T-cell (primary cell): ENCODE data around the gene ZNF830. TPM values are rescaled to one million over a fixed set of nuclear protein-coding genes. Genes with fewer than 3 reads are reported as not detected.

ENCODE experiments used
- ATAC-seq, 4 experiments: fragments of 200-7000 bp in 3 of 4; fragments of 150-1000 bp in 1 of 4; cut with Tn5 transposase; replicated peaks in 1 of 4; 1 replicate in 3 of 4; 2 replicates in 1 of 4; pipeline ENCODE4 v1.10.0; 2021; ENCODE audit warnings: moderate library complexity in 3 of 4, mild to moderate bottlenecking in 2 of 4, moderate number of reproducible peaks in 1 of 4
- CTCF ChIA-PET, 2 donors: fragments of 300-600 bp; sonication (Branson Sonifier 250); formaldehyde crosslinking; loops; one replicate each; lab custom pipeline; 2022; ENCODE audit warnings: antibody characterized with exemption in 2 of 2; lab: Charles Lee
- POLR2A ChIA-PET, 2 donors: fragments of 300-600 bp; sonication (Branson Sonifier 250); formaldehyde crosslinking; loops; one replicate each; lab custom pipeline; 2022; ENCODE audit warnings: antibody characterized with exemption in 2 of 2; lab: Charles Lee
- DNase-seq, 35 experiments: peaks; one replicate each; pipeline versions ENCODE4 v3.0.0 to v3.0.0-alpha.2; 2013 to 2023
- H3K27ac ChIP-seq: one replicate; pipeline ENCODE4 v1.5.1; 2013; ENCODE audit warnings: low read length
- H3K27me3 ChIP-seq, 2 experiments: replicated peaks in 1 of 2; 1 replicate in 1 of 2; 2 replicates in 1 of 2; pipeline versions ENCODE4 v1.6.1 to v1.7.0; 2013; ENCODE audit warnings: low read length in 1 of 2, mixed read lengths in 1 of 2; ENCODE audit not compliant: control insufficient read depth in 2 of 2, insufficient read depth in 2 of 2; ENCODE audit errors: extremely low read depth in 1 of 2
- H3K36me3 ChIP-seq, 2 donors: 1 replicate in 1 of 2; 2 replicates in 1 of 2; pipeline versions ENCODE4 v1.6.1 to v1.7.0; 2013; ENCODE audit warnings: low read length in 1 of 2; ENCODE audit not compliant: control insufficient read depth in 2 of 2, insufficient read depth in 1 of 2; ENCODE audit errors: extremely low read depth in 1 of 2
- H3K4me1 ChIP-seq, 2 experiments: 1 replicate in 1 of 2; 2 replicates in 1 of 2; pipeline versions ENCODE4 v1.6.1 to v1.7.0; 2013; ENCODE audit warnings: low read length in 2 of 2, mixed read lengths in 1 of 2; ENCODE audit not compliant: insufficient read depth in 2 of 2, control insufficient read depth in 1 of 2; ENCODE audit errors: extremely low read depth in 1 of 2
- H3K4me3 ChIP-seq, 2 donors: 1 replicate in 1 of 2; 2 replicates in 1 of 2; pipeline versions ENCODE4 v1.5.1 to v1.7.0; 2013; ENCODE audit warnings: mild to moderate bottlenecking in 2 of 2, low read length in 1 of 2, moderate library complexity in 1 of 2; ENCODE audit not compliant: control insufficient read depth in 1 of 2; ENCODE audit errors: extremely low read depth in 1 of 2
- H3K9me3 ChIP-seq: 2 replicates; pipeline ENCODE4 v1.7.0; 2013
- H3K27ac Mint-ChIP-seq, 2 donors: one replicate each; pipeline ENCODE4 v1.8.0; 2020 to 2021; ENCODE audit warnings: mild to moderate bottlenecking in 2 of 2, mixed read lengths in 2 of 2
- H3K27me3 Mint-ChIP-seq, 2 donors: one replicate each; pipeline ENCODE4 v1.8.0; 2021 to 2022; ENCODE audit warnings: mixed read lengths in 2 of 2
- H3K36me3 Mint-ChIP-seq: one replicate; pipeline ENCODE4 v1.8.0; 2021; ENCODE audit warnings: mixed read lengths
- H3K4me1 Mint-ChIP-seq, 3 donors: one replicate each; pipeline ENCODE4 v1.8.0; 2020 to 2022; ENCODE audit warnings: mixed read lengths in 3 of 3, mild to moderate bottlenecking in 1 of 3
- H3K4me3 Mint-ChIP-seq, 3 donors: one replicate each; pipeline ENCODE4 v1.8.0; 2020 to 2022; ENCODE audit warnings: mild to moderate bottlenecking in 3 of 3, mixed read lengths in 3 of 3, moderate library complexity in 3 of 3
- H3K9me3 Mint-ChIP-seq, 3 donors: one replicate each; pipeline ENCODE4 v1.8.0; 2020 to 2022; ENCODE audit warnings: mixed read lengths in 3 of 3
- WGBS: methylation state at CpG from one replicate; pipeline ENCODE4 v1.1.5; 2013; ENCODE audit warnings: missing lambda C conversion rate; ENCODE audit not compliant: insufficient coverage; 5-methylcytosine and 5-hydroxymethylcytosine counted together
- total RNA-seq, 35 experiments: library from RNA in 6 of 35; stranded (reverse) in 6 of 35; fragments of 120-200 nt in 1 of 35; gene quantifications; one replicate each; pipeline versions ENCODE4 v1.2.1 to v1.2.4 and lab custom pipeline; 2013 to 2026

Gene ZNF830, protein sequence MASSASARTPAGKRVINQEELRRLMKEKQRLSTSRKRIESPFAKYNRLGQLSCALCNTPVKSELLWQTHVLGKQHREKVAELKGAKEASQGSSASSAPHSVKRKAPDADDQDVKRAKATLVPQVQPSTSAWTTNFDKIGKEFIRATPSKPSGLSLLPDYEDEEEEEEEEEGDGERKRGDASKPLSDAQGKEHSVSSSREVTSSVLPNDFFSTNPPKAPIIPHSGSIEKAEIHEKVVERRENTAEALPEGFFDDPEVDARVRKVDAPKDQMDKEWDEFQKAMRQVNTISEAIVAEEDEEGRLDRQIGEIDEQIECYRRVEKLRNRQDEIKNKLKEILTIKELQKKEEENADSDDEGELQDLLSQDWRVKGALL
- total RNA-seq, result 10 to 100 TPM; 35.4 to 42.3 (median 38.0) TPM
- total RNA-seq (2013), result 28.7 TPM
- total RNA-seq (lab: John Stamatoyannopoulos, UW), result 24.5 to 49.5 (median 38.7) reads per million in 29 experiments

DNA sequence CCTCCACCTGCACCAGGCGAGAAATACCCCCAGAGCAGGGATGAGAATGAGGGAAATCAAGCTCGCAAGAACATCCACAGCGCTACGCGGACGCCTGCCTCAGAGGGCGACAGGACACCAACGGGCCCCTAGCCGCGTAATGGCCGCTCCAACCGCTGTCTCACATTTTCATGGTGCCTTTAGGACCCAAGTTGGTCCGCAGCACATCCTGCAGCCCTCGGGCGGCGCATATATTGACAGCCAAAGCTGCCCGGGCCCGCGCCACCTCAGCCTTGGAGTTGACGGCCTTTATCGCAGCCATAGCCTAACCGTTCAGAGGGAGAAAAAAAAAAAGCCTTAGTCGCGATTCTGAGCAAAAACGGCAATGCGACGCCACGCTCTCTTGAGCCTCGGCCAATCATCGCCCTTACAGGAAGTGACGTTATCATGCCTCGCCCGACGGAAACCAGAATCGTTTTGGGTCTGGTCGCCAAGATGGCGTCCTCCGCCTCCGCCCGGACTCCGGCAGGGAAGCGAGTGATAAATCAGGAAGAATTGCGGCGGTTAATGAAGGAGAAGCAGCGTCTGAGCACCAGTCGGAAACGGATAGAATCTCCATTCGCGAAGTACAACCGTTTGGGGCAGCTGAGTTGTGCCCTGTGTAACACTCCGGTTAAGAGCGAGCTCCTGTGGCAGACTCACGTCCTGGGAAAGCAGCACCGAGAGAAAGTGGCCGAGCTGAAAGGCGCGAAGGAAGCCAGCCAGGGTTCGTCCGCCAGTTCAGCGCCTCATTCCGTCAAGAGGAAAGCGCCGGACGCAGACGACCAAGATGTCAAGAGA lies at the start of gene ZNF830, which contains the start of gene CCT6B:
TSS of gene ZNF830 (plus strand) at position 448 of the 819 bp plus-strand sequence. CDS start at position 475, 27 bp downstream.
TSS of gene CCT6B (minus strand) at position 368 of the 819 bp plus-strand sequence. CDS start at position 301, 67 bp downstream.
- Histone ChIP-seq H3K4me3 (peak within 1 kb of the TSS; percentile 88 to 96), H3K27me3 (no peaks in the 10 kb centered on the region), H3K9me3 (no peaks in the 10 kb centered on the region), H3K4me1 (peaks cover 16 to 21% of the 10 kb centered on the region in 2 experiments), H3K36me3 (peaks cover 4 to 20% of the 10 kb centered on the region in 2 donors), H3K27ac (peak within 1 kb of the TSS; percentile 97)
- Mint-ChIP-seq H3K36me3 (peaks cover 21% of the 10 kb centered on the region), H3K9me3 (peaks cover 0 to 5% (median 0%) of the 10 kb centered on the region in 3 donors), H3K27ac (peak within 1 kb of the TSS; percentile 99 to 100), H3K27me3 (peaks cover 0 to 9% of the 10 kb centered on the region in 2 donors), H3K4me1 (peaks cover 32 to 37% (median 35%) of the 10 kb centered on the region in 3 donors), H3K4me3 (peak within 1 kb of the TSS; percentile 92 to 100 (median 100))
- DNase-seq (peak; percentile 71 to 96 (median 90)), ATAC-seq (peak; percentile 90 to 94 (median 93))
- WGBS, result under 1% methylated on average over 63 of the region's 65 CpGs
- POLR2A ChIA-PET, result interaction anchor here in 1 of 2 donors (0.5 to 1.1 kb wide), 3 partner anchors 15 to 21 kb away, joined by 3 read pairs; no protein-coding TSS in a partner anchor
- CTCF ChIA-PET, result interaction anchor here (0.6 to 1.2 kb wide), 5 partner anchors 9 to 847 kb away, joined by 3 to 4 read pairs (median 3); partner anchors contain the start of gene RAD51D (in 1 of the 2)

GRCh38 chr17:34913001-34913400 lies 48.3 kb upstream of the ZNF830 start:
- H3K9me3 Mint-ChIP-seq, result no peaks in the 10 kb centered on the region
- H3K4me1 Mint-ChIP-seq, result no peaks in the 10 kb centered on the region
- ATAC-seq, result no peak
- no peak overlapping the region for H3K27ac ChIP-seq
- WGBS, result no CpG with 5 or more reads among the region's 1 CpG
- CTCF ChIA-PET, result no interaction called here
- peaks cover 7 to 10% of the 10 kb centered on the region in 2 donors for H3K27me3 Mint-ChIP-seq
- POLR2A ChIA-PET, result no interaction called here
- no peak overlapping the region for H3K27ac Mint-ChIP-seq
- peaks cover 2% of the 10 kb centered on the region for H3K9me3 ChIP-seq
- no peak for DNase-seq
- H3K4me3 ChIP-seq, result no peak overlapping the region
- H3K36me3 Mint-ChIP-seq, result no peaks in the 10 kb centered on the region
- peaks cover 0 to 10% of the 10 kb centered on the region in 2 experiments for H3K27me3 ChIP-seq
- no peak overlapping the region for H3K4me3 Mint-ChIP-seq
- no peaks in the 10 kb centered on the region for H3K36me3 ChIP-seq
- no peaks in the 10 kb centered on the region for H3K4me1 ChIP-seq

- H3K4me1 ChIP-seq, result no peaks in the 10 kb centered on the region
- no peaks in the 10 kb centered on the region for H3K27me3 ChIP-seq
- Mint-ChIP-seq H3K27ac (no peak overlapping the region), H3K4me3 (no peak overlapping the region), H3K9me3 (no peaks in the 10 kb centered on the region), H3K4me1 (no peaks in the 10 kb centered on the region), H3K36me3 (no peaks in the 10 kb centered on the region), H3K27me3 (peaks cover 3 to 11% of the 10 kb centered on the region in 2 donors)
- ATAC-seq (no peak), DNase-seq (no peak)
- whole genome bisulfite sequencing, result no CpG with 5 or more reads among the region's 2 CpGs
- H3K36me3 ChIP-seq, result no peaks in the 10 kb centered on the region
- peaks cover 2% of the 10 kb centered on the region for H3K9me3 ChIP-seq
- H3K4me3 ChIP-seq, result no peak overlapping the region
- H3K27ac ChIP-seq, result no peak overlapping the region
- POLR2A ChIA-PET, result no interaction called here
- CTCF ChIA-PET, result no interaction called here
Observed at GRCh38 chr17:34916120-34916519, 45.2 kb upstream of the ZNF830 start.

GRCh38 chr17:34917381-34917780 lies 44.0 kb upstream of the ZNF830 start:
- ChIA-PET POLR2A (no interaction called here), CTCF (no interaction called here)
- no peaks in the 10 kb centered on the region for H3K4me1 ChIP-seq
- Mint-ChIP-seq H3K36me3 (no peaks in the 10 kb centered on the region), H3K4me3 (no peak overlapping the region), H3K4me1 (no peaks in the 10 kb centered on the region), H3K27ac (no peak overlapping the region), H3K9me3 (no peaks in the 10 kb centered on the region), H3K27me3 (peaks cover 3 to 11% of the 10 kb centered on the region in 2 donors)
- H3K9me3 ChIP-seq, result peaks cover 2% of the 10 kb centered on the region
- ATAC-seq (no peak), DNase-seq (no peak)
- 100% methylated on average over 1 of the region's 1 CpG for WGBS
- no peaks in the 10 kb centered on the region for H3K27me3 ChIP-seq
- H3K36me3 ChIP-seq, result no peaks in the 10 kb centered on the region
- no peak overlapping the region for H3K27ac ChIP-seq
- no peak overlapping the region for H3K4me3 ChIP-seq

DNA sequence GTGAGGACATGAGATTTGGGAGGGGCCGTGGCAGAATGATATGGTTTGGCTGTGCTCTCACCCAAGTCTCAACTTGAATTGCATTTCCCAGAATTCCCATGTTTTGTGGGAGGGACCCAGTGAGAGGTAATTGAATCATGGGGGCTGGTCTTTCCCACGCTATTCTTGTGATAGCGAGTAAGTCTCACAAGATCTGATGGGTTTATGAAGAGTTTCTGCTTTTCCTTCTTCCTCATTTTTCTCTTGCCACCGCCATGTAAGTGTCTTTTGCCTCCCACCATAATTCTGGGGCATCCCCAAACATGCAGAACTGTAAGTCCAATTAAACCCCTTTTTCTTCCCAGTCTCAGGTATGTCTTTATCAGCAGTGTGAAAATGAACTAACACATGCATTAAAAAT lies 40.7 kb upstream of the ZNF830 start:
- H3K4me3 Mint-ChIP-seq, result no peak overlapping the region
- POLR2A ChIA-PET, result no interaction called here

GRCh38 chr17:34926661-34927060 lies 34.7 kb upstream of the ZNF830 start:
- Mint-ChIP-seq H3K27me3 (peaks cover 0 to 8% of the 10 kb centered on the region in 2 donors), H3K36me3 (peaks cover 4% of the 10 kb centered on the region), H3K4me3 (no peak overlapping the region), H3K4me1 (no peaks in the 10 kb centered on the region), H3K9me3 (no peaks in the 10 kb centered on the region), H3K27ac (no peak overlapping the region)
- Histone ChIP-seq H3K27me3 (no peaks in the 10 kb centered on the region), H3K27ac (no peak overlapping the region), H3K9me3 (no peaks in the 10 kb centered on the region), H3K4me3 (no peak overlapping the region), H3K36me3 (no peaks in the 10 kb centered on the region), H3K4me1 (no peaks in the 10 kb centered on the region)
- POLR2A ChIA-PET, result no interaction called here
- ATAC-seq (no peak), DNase-seq (no peak)
- no CpG with 5 or more reads among the region's 3 CpGs for WGBS
- CTCF ChIA-PET, result interaction anchor here in 1 of 2 donors (0.7 kb wide), 1 partner anchor 172 kb away, joined by 5 read pairs; no protein-coding TSS in a partner anchor

More for the DNA sequence above, 40.7 kb upstream of the ZNF830 start:
- peaks cover 3 to 11% of the 10 kb centered on the region in 2 donors for H3K27me3 Mint-ChIP-seq
- Histone ChIP-seq H3K4me1 (no peaks in the 10 kb centered on the region), H3K27me3 (no peaks in the 10 kb centered on the region), H3K27ac (no peak overlapping the region), H3K9me3 (no peaks in the 10 kb centered on the region), H3K36me3 (no peaks in the 10 kb centered on the region), H3K4me3 (no peak overlapping the region)
- no peak for ATAC-seq
- H3K27ac Mint-ChIP-seq, result no peak overlapping the region
- no peaks in the 10 kb centered on the region for H3K9me3 Mint-ChIP-seq
- no peak for DNase-seq
- CTCF ChIA-PET, result no interaction called here
- no peaks in the 10 kb centered on the region for H3K36me3 Mint-ChIP-seq
- H3K4me1 Mint-ChIP-seq, result no peaks in the 10 kb centered on the region
- 60% methylated on average over 1 of the region's 4 CpGs for WGBS
